ENCODE data around the gene SASH3. TPM values are rescaled to one million over a fixed set of nuclear protein-coding genes. Genes with fewer than 3 reads are reported as not detected.
"Not testable (repeated sequence)": the region's sequence is repeated elsewhere in the genome, so short reads cannot be mapped to it uniquely, and the experiment has no call there.

SASH3 gene
- 115 and 116 TPM in 2 replicates for total RNA-seq

DNA sequence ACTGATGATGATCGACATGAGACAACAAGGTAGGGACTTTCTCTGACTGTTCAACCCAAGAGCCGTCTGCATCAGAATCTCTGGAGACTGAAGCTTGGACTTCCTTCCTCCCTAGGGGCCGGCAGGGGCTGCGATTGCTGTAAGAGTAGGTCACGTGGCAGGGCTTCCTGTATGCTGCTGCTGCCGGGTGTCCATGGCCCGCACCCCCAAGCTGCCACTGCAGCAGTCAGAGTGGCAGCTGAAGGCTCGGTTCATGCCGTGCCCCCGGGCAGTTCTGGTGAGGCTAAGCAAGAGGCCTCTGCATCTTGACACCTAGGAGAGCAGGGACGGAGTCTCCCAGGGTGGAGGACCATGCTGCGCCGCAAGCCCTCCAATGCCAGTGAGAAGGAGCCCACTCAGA, at the start of gene SASH3:
Gene SASH3 (plus strand): TSS at position 203 of the 400 bp plus-strand sequence. CDS start 149 bp downstream, at position 352.
- intact Hi-C loops (cut with micrococcal nuclease): loop anchor here (2.0 to 10.0 kb wide), 5 partner anchors 37 to 395 kb away; partner anchors contain the start of genes RAB33A, UTP14A and ZDHHC9
- no peaks in the 10 kb centered on the region for H3K27me3 Mint-ChIP-seq
- peaks cover 37% of the 10 kb centered on the region for H3K36me3 Mint-ChIP-seq (ENCODE audit: low read depth)
- H3K4me3 Mint-ChIP-seq: peak within 1 kb of the TSS; percentile 90
- peak within 1 kb of the TSS; percentile 95 for H3K27ac Mint-ChIP-seq
- peaks cover 4% of the 10 kb centered on the region for H3K9me3 Mint-ChIP-seq
- peak; percentile 89 for DNase-seq
- peaks cover 51% of the 10 kb centered on the region for H3K4me1 Mint-ChIP-seq

DNA sequence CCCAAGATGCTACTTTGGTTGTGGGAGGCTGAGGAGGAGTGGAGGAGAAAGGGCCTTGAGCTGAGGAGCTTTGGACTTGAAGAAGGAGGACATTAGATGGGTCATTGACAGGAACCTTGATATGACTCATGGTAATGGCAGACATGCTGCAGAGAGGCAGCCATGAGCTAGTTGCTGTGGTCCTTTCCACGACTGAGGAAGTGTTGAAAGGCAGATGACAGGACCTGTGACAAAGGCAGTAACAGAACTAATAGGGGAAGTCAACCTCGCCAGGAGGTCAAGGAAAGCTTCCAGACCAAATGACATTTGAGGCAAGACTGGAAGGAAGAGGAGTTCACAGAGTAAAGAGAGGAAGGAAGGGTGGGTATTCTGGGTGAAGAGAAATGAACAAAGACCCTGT, 48.5 kb upstream of the SASH3 start:
- Mint-ChIP-seq H3K27ac (peak overlapping the region; percentile 26), H3K27me3 (no peaks in the 10 kb centered on the region), H3K4me1 (peaks cover 21% of the 10 kb centered on the region), H3K9me3 (peaks cover 4% of the 10 kb centered on the region), H3K36me3 (ENCODE audit: low read depth) (peaks cover 4% of the 10 kb centered on the region), H3K4me3 (no peak overlapping the region)
- DNase-seq: no peak
- intact Hi-C loops (cut with micrococcal nuclease): no loop called here

DNA sequence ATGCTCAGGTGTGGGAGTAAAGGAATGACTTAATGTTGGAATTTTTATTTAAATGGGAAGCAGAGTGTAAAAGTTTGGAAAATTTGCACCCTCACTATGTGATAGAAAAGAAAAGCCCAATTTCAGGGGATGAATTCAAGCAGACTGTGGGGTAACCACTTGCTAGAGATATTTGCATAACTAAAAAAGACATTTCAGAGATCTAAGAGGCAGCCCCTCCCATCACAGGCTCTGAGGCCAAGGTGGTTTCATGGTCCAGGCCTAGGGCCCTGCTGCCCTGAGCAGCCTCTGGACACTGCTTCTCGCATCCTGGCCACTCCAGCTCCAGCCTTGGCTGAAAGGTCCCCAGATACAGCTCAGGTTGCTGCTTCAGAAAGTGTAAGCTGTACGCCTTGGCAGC, 46.9 kb upstream of the SASH3 start:
- H3K27me3 Mint-ChIP-seq: no peaks in the 10 kb centered on the region

DNA sequence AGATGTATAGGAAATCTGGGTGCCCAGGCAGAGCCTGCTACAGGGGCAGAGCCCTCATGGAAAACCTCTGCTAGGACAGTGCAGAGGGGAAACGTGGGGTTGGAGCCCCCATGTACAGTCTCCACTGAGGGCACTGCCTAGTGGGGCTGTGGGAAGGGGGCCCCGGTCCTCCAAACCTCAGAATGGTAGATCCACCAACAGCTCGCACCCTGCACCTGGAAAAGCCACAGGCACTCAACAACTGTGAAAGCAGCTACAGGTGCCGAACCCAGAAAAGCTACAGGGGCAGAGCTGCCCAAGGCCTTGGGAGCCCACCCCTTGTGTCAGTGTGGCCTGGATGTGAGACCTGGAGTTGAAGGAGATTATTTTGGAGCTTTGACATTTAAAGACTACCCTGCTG, 46.4 kb upstream of the SASH3 start:
- H3K9me3 Mint-ChIP-seq: peaks cover 4% of the 10 kb centered on the region
- no peak for DNase-seq
- peaks cover 4% of the 10 kb centered on the region for H3K36me3 Mint-ChIP-seq (ENCODE audit: low read depth)
- no peak overlapping the region for H3K27ac Mint-ChIP-seq
- no peak overlapping the region for H3K4me3 Mint-ChIP-seq
- no peaks in the 10 kb centered on the region for H3K27me3 Mint-ChIP-seq
- intact Hi-C loops (cut with micrococcal nuclease): no loop called here
- H3K4me1 Mint-ChIP-seq: peaks cover 29% of the 10 kb centered on the region

More for the DNA sequence above, 46.9 kb upstream of the SASH3 start:
- Mint-ChIP-seq H3K4me1 (peaks cover 25% of the 10 kb centered on the region), H3K36me3 (ENCODE audit: low read depth) (peaks cover 4% of the 10 kb centered on the region), H3K9me3 (peaks cover 4% of the 10 kb centered on the region), H3K27ac (no peak overlapping the region), H3K4me3 (no peak overlapping the region)
- no peak for DNase-seq
- intact Hi-C loops (cut with micrococcal nuclease): no loop called here

DNA sequence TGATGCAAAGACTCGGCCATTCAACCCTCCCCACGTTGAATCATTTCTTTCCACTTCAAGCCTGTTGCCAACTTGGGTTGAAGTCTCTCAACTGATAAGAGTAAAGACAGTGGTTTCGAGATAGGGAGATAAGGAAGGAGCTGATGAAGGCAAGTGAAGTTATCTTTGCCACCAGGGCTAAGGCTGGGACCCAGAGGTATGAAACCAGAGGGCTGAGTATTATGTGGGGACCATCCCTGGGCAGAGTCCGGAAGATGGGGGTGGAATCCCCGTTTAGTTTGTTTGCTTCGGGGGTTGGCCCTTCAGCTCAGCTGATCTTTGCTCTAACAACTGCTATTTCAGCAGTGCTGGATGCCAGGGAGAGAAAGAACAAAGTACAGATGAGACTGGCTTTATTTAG, 43.3 kb upstream of the SASH3 start:
- no peaks in the 10 kb centered on the region for H3K36me3 Mint-ChIP-seq (ENCODE audit: low read depth)
- peak; percentile 63 for DNase-seq
- H3K9me3 Mint-ChIP-seq: no peaks in the 10 kb centered on the region
- H3K27me3 Mint-ChIP-seq: no peaks in the 10 kb centered on the region
- intact Hi-C loops (cut with micrococcal nuclease): loop anchor here (5.0 kb wide), 1 partner anchor 79 kb away; no protein-coding TSS in a partner anchor
- H3K27ac Mint-ChIP-seq: peak overlapping the region; percentile 34
- peaks cover 24% of the 10 kb centered on the region for H3K4me1 Mint-ChIP-seq
- H3K4me3 Mint-ChIP-seq: no peak overlapping the region

DNA sequence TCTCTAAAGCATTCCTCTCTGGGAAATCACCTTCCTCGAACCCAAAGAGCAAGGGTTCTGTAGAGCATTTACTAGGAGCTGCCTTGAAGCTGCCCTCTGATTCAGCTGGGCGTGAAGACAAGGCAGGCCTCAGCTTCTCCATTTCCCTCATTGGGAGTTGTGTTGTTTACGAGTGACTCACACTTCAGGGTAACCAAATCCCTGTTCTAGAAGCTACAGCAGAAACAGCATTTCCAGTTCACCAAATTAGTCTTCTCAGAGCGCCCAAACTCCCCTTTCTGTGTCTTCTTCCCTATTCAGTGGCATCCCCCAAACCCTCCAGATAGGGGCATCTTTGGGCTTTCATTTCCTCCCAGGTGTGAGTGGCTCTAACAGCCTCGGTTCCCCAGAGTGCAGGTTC, 41.8 kb upstream of the SASH3 start:
- Mint-ChIP-seq H3K9me3 (no peaks in the 10 kb centered on the region), H3K4me1 (peaks cover 29% of the 10 kb centered on the region), H3K27me3 (no peaks in the 10 kb centered on the region), H3K4me3 (peak overlapping the region; percentile 23), H3K27ac (no peak overlapping the region), H3K36me3 (ENCODE audit: low read depth) (no peaks in the 10 kb centered on the region)
- DNase-seq: no peak
- intact Hi-C loops (cut with micrococcal nuclease): loop anchor here (5.0 kb wide), 1 partner anchor 81 kb away; no protein-coding TSS in a partner anchor

DNA sequence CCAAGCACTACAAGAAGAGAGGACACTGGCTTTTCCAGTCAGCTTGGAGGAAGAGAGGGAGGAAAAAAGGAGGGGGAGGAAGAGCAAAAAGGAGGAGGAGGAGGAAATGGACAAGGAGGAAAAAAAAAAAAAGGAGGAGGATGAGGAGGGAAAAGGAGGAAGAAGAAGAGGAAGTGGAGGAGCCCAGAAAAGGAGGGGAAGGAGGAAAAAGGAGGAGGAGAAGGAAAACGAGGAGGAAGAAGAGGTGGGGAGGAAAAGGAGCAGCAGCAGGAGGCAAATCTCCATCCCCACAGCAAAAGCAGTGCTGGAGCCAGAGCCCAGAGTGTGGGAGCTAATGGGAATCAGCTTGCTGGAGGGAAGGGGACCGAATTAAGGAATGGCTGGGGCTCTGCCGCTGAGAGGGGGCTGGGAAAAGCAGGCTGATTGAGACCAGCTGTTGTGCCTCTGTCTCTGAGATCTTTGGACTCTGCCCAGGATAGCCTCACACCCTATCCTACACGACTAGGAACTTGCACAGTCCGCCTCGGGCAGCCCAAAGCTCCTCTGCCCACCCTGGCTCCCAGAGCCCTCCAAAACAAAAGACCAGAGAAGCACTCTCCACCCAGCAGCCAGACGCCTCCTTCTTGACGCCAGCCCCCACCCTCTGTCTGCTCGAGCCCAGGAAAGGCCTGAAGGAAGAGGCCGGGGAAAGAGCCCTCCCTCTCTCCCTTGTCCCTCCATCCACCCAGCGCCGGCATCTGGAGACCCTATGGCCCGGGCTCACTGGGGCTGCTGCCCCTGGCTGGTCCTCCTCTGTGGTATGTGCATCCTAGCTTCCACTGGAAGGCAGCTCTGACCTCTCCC, 41.1 kb upstream of the SASH3 start, which contains the start of gene XPNPEP2:
Gene XPNPEP2 (plus strand): TSS at position 514 of the 843 bp plus-strand sequence. CDS start 235 bp downstream, at position 749.
- Mint-ChIP-seq H3K4me3 (peak within 1 kb of the TSS; percentile 23), H3K9me3 (no peaks in the 10 kb centered on the region), H3K36me3 (ENCODE audit: low read depth) (no peaks in the 10 kb centered on the region), H3K27me3 (no peaks in the 10 kb centered on the region), H3K27ac (peak within 1 kb of the TSS; percentile 45), H3K4me1 (peaks cover 33% of the 10 kb centered on the region)
- intact Hi-C loops (cut with micrococcal nuclease): loop anchor here (5.0 kb wide), 1 partner anchor 81 kb away; no protein-coding TSS in a partner anchor
- DNase-seq: no peak

DNA sequence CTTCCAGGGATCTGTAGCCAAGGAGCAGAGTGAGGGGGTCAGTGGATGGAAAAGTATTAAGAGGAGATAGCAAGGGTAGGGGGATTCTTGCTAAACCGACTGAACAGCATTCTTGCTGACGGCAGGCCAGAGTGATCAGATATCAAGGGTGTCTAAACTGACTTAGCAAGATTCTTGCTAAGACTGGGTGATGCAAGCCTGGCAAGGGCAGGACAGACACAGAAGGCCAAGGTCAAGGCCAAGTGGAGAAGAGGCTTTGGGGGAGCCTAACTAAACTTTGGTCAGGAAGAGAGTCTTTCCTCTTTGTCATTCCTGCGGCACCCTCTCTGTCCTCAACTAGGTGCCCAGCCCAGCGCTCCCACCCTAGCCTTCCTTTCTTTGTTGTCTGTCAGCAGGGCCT, 40.2 kb upstream of the SASH3 start:
- no peaks in the 10 kb centered on the region for H3K36me3 Mint-ChIP-seq (ENCODE audit: low read depth)
- peaks cover 41% of the 10 kb centered on the region for H3K4me1 Mint-ChIP-seq
- H3K9me3 Mint-ChIP-seq: no peaks in the 10 kb centered on the region
- intact Hi-C loops (cut with micrococcal nuclease): loop anchor here (5.0 kb wide), 1 partner anchor 82 kb away; no protein-coding TSS in a partner anchor
- H3K27ac Mint-ChIP-seq: peak overlapping the region; percentile 45
- DNase-seq: no peak
- no peak overlapping the region for H3K4me3 Mint-ChIP-seq
- no peaks in the 10 kb centered on the region for H3K27me3 Mint-ChIP-seq

DNA sequence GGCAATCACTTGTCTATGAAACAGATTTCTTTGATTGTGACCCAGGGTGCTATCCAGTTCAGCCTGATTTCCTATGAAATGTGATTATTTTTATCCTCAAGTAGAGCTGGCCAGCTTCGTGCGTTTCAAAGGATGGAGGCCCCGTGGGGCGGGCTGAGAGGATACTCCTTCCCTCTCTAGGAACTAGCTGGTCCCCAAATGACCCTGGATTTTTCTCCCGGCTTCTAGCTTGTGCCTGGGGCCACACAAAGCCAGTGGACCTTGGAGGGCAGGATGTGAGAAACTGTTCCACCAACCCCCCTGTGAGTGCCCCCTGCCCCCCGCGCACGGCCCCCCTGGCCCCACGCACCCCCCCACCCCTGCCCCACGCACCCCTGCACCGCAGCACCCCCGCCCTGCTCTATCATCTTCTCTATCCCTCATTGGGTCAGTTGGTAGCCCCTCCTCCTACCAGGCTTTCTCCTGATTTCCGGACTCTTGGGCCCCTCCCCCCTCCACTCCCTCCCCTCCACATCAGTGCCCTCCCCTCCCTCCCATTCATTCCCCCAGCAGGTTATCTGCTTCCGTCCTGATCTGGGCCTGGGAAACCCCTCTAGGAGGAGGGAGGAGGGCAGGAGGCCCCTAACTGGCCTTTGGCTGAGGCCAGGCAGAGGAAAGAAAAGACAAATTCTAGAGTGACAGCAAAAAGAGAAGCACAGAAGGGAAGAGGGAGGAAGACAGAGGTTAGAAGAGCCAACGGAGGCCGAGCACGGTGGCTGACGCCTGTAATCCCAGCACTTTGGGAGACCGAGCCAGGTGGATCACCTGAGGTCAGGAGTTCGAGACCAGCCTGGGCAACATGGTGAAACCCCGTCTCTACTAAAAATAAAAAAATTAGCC, 37.6 kb upstream of the SASH3 start:
- Mint-ChIP-seq H3K4me1 (peaks cover 47% of the 10 kb centered on the region), H3K36me3 (ENCODE audit: low read depth) (no peaks in the 10 kb centered on the region), H3K9me3 (no peaks in the 10 kb centered on the region), H3K27ac (peak overlapping the region; percentile 81), H3K27me3 (no peaks in the 10 kb centered on the region), H3K4me3 (peak overlapping the region; percentile 12)
- intact Hi-C loops (cut with micrococcal nuclease): loop anchor here (5.0 kb wide), 1 partner anchor 40 kb away; no protein-coding TSS in a partner anchor
- no peak for DNase-seq

DNA sequence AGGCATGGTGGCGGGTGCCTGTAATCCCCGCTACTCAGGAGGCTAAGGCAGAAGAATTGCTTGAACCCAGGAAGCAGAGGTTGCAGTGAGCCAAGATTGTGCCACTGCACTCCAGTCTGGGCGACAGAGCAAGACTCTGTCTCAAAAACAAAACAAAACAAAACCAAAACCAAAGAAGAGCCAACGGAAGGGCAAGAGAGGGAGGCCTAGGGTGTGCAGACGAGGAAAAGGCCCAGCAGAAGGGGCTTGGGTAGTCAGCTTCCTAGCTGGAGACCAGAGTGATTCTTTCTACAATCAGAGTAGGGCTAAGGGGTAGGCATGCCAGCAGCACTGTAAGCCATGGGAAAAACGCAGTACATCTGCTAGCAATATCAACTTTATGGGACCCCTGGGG, 37.0 kb upstream of the SASH3 start:
- Mint-ChIP-seq H3K4me3 (peak overlapping the region; percentile 12), H3K27ac (peak overlapping the region; percentile 81), H3K4me1 (peaks cover 47% of the 10 kb centered on the region)
- peak; percentile 62 for DNase-seq
- H3K27me3 Mint-ChIP-seq; H3K9me3 Mint-ChIP-seq; H3K36me3 Mint-ChIP-seq (ENCODE audit: low read depth): not testable (repeated sequence)
- intact Hi-C loops (cut with micrococcal nuclease): loop anchor here (5.0 kb wide), 1 partner anchor 40 kb away; no protein-coding TSS in a partner anchor

DNA sequence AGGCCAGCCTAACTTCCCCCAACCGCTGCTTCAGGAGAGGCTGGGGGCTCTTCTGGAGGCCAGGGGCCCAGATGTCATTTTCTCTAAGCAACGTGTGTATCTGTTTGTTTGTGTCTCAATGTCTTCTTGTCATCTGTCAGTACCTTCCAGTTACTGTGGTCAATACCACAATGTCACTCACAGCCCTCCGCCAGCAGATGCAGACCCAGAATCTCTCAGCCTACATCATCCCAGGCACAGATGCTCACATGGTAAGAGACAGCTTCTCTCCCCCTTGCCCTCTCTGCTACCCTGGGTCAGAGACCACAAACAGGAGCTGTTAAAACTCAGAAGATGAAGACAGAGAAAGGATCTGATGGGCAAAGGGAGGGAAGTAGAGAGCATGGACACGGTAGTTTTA, 35.9 kb upstream of the SASH3 start:
- Mint-ChIP-seq H3K4me3 (peak overlapping the region; percentile 44), H3K27me3 (no peaks in the 10 kb centered on the region), H3K9me3 (no peaks in the 10 kb centered on the region), H3K27ac (peak overlapping the region; percentile 88), H3K4me1 (peaks cover 42% of the 10 kb centered on the region), H3K36me3 (ENCODE audit: low read depth) (no peaks in the 10 kb centered on the region)
- intact Hi-C loops (cut with micrococcal nuclease): loop anchor here (5.0 kb wide), 1 partner anchor 38 kb away; no protein-coding TSS in a partner anchor
- peak; percentile 71 for DNase-seq

DNA sequence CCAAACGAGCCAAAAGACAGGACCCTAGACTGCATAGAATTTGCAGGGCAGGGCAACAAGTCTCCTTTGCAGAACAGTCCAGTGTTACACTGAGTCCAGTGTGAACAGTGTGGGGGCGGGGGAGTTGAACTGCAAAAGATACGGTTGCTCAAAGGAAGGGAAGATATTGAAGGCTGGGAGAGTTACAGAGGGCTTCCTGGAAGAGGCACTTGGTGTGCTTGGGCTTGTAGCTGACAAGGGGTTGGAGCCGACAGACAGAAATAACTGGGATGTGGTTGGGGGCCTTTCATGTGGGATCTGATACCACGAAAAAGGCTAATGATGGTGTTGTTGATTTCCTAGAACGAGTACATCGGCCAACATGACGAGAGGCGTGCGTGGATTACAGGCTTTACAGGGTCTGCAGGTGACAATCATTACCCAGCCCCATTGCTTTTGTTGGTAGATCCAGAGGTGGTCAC, 34.9 kb upstream of the SASH3 start:
- intact Hi-C loops (cut with micrococcal nuclease): loop anchor here (5.0 kb wide), 1 partner anchor 37 kb away; no protein-coding TSS in a partner anchor
- Mint-ChIP-seq H3K4me3 (peak overlapping the region; percentile 71), H3K4me1 (peaks cover 42% of the 10 kb centered on the region), H3K27me3 (no peaks in the 10 kb centered on the region), H3K9me3 (no peaks in the 10 kb centered on the region), H3K27ac (peak overlapping the region; percentile 19), H3K36me3 (ENCODE audit: low read depth) (no peaks in the 10 kb centered on the region)
- DNase-seq: peak; percentile 82

Data from activated CD4-positive, alpha-beta T cell treated with anti-CD3 and anti-CD28 coated beads, Interleukin-2, amount 10 ng/mL, durations not matched to agents 24 days and 14 days (primary cell).